Dendritic cell treated with granulocyte-macrophage colony-stimulating factor and Interleukin-4, amounts not matched to agents 40 ng/mL and 50 ng/mL, for 4 days (primary cell): Measurements from ENCODE around the gene STPG1.
A peak's percentile ranks its signal among the peaks of the same experiment; 100 is the strongest.
"Not testable (repeated sequence)": the region's sequence is repeated elsewhere in the genome, so short reads cannot be mapped to it uniquely, and the experiment has no call there.

Experiments
- H3K27ac Mint-ChIP-seq: one replicate; pipeline ENCODE4 v1.8.0; 2022; ENCODE audit warnings: mild to moderate bottlenecking, mixed read lengths
- H3K27me3 Mint-ChIP-seq: one replicate; pipeline ENCODE4 v1.8.0; 2022; ENCODE audit warnings: mild to moderate bottlenecking, mixed read lengths
- H3K36me3 Mint-ChIP-seq: one replicate; pipeline ENCODE4 v1.8.0; 2022; ENCODE audit warnings: low read depth, mixed read lengths
- H3K4me1 Mint-ChIP-seq: one replicate; pipeline ENCODE4 v1.8.0; 2022; ENCODE audit warnings: low read depth, mixed read lengths
- H3K4me3 Mint-ChIP-seq: one replicate; pipeline ENCODE4 v1.8.0; 2022; ENCODE audit warnings: mild to moderate bottlenecking, moderate library complexity, mixed read lengths
- H3K9me3 Mint-ChIP-seq: one replicate; pipeline ENCODE4 v1.8.0; 2022; ENCODE audit warnings: mixed read lengths
- intact Hi-C: fragments of 100-400 bp; cut with micrococcal nuclease; formaldehyde crosslinking; loops from one replicate; pipeline ENCODE4 v1.15.0; 2022

Gene STPG1, protein sequence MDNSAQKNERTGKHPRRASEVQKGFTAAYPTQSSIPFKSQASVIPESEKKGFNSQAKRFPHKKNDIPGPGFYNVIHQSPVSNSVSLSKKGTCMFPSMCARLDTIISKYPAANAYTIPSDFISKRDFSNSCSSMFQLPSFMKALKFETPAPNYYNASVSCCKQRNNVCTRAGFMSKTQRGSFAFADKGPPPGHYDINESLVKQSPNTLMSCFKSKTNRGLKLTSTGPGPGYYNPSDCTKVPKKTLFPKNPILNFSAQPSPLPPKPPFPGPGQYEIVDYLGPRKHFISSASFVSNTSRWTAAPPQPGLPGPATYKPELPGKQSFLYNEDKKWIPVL

DNA sequence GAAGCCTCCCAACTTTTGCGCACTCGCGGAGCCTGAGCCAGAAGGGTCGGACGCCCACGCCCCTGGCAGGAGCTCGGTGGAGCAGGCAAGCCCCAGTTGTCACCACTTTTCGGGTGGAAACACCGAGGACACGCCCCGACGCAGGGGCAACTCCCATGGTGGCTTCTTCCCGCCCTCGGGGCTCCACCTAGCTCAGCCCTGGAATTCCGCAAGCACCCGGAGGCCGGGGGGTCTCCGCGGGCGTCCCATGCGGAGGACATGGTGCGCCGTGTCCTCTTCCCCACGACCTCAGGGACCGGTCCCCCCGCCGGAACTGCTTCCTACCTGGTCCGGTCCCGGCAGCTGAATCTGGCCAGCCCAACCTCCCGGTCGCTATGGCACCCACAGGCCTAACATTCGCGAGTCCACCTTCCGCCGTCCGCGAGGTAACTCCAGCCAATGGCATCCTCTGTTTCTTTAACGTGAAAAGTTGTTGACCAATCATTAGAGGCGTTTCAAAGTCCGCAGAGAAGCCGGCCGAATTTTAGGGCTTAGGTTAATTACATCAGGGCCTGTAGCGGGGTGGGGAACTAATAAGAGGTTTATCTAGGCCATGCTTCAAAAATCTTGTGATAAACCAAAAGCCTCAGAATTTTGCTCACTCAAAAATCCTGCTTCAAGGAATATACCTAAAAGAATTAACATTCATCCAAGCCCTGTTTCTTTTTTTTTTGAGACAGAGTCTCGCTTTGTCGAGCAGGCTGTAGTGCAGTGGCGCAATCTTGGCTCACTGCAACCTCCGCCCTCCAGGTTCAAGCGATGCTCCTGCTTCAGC, at the start of gene STPG1:
Gene STPG1 (minus strand): TSS at position 433 of the 814 bp plus-strand sequence. CDS start 12,394 bp downstream, outside the sequence.
- Mint-ChIP-seq H3K9me3 (no peaks in the 10 kb centered on the region), H3K27ac (peak within 1 kb of the TSS; percentile 85), H3K36me3 (peaks cover 11% of the 10 kb centered on the region), H3K4me1 (peaks cover 54% of the 10 kb centered on the region), H3K27me3 (no peaks in the 10 kb centered on the region), H3K4me3 (peak within 1 kb of the TSS; percentile 94)
- intact Hi-C loops, result no loop called here

DNA sequence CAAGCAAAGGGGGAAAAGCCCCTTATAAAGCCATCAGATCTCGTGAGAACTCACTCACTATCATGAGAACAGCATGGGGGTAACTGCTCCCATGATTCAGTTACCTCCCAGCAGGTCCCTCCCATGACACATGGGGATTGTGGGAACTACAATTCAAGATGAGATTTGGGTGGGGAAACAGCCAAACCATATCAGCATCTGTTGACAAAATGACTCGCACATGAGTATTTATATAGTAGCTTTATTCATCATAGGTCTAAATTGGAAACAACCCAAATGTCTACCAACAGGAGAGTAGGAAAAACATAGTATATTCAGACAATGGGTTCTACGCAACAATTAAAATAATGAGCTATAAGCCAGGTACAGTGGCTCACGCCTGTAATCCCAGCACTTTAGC, 48.5 kb upstream of the STPG1 start:
- intact Hi-C loops, H3K27ac Mint-ChIP-seq, H3K27me3 Mint-ChIP-seq, H3K4me3 Mint-ChIP-seq, H3K9me3 Mint-ChIP-seq: not testable (repeated sequence)
- peaks cover 20% of the 10 kb centered on the region for H3K4me1 Mint-ChIP-seq
- H3K36me3 Mint-ChIP-seq, result peaks cover 62% of the 10 kb centered on the region

- no peak overlapping the region for H3K4me3 Mint-ChIP-seq
- peaks cover 75% of the 10 kb centered on the region for H3K36me3 Mint-ChIP-seq
- H3K27ac Mint-ChIP-seq, result no peak overlapping the region
- H3K27me3 Mint-ChIP-seq, result no peaks in the 10 kb centered on the region
- H3K4me1 Mint-ChIP-seq, result peaks cover 4% of the 10 kb centered on the region
- intact Hi-C loops, result no loop called here
- peaks cover 9% of the 10 kb centered on the region for H3K9me3 Mint-ChIP-seq
These were observed 46.1 kb upstream of the STPG1 start for GRCh38 chr1:24459551-24460266.

GRCh38 chr1:24457866-24458265, 44.3 kb upstream of the STPG1 start:
- H3K36me3 Mint-ChIP-seq, result peaks cover 81% of the 10 kb centered on the region
- peaks cover 20% of the 10 kb centered on the region for H3K4me1 Mint-ChIP-seq
- H3K4me3 Mint-ChIP-seq, result no peak overlapping the region
- no peak overlapping the region for H3K27ac Mint-ChIP-seq
- H3K27me3 Mint-ChIP-seq, result no peaks in the 10 kb centered on the region
- intact Hi-C loops, result no loop called here
- H3K9me3 Mint-ChIP-seq, result peaks cover 9% of the 10 kb centered on the region

DNA sequence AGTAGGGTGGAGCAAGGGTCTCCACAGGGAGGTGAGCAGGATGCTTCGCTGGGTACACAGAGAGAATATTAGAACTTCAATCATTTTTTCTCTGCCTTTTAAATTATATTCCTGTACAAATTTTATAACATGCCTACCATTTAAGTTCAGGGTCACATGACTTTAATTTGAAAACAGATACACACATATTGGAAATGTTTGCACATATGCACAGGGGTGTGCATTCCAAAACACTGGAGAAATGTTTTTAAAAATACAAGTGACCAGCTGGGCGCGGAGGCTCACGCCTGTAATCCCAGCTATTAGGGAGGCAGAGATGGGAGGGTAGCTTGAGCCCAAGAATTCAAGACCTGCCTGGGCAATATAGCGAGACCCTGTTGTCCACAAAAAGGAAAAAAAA, 41.7 kb upstream of the STPG1 start:
- peak overlapping the region; percentile 50 for H3K27ac Mint-ChIP-seq
- intact Hi-C loops, result no loop called here
- no peaks in the 10 kb centered on the region for H3K9me3 Mint-ChIP-seq
- H3K27me3 Mint-ChIP-seq, result no peaks in the 10 kb centered on the region
- H3K4me3 Mint-ChIP-seq, result no peak overlapping the region
- peaks cover 75% of the 10 kb centered on the region for H3K36me3 Mint-ChIP-seq
- peaks cover 22% of the 10 kb centered on the region for H3K4me1 Mint-ChIP-seq

DNA sequence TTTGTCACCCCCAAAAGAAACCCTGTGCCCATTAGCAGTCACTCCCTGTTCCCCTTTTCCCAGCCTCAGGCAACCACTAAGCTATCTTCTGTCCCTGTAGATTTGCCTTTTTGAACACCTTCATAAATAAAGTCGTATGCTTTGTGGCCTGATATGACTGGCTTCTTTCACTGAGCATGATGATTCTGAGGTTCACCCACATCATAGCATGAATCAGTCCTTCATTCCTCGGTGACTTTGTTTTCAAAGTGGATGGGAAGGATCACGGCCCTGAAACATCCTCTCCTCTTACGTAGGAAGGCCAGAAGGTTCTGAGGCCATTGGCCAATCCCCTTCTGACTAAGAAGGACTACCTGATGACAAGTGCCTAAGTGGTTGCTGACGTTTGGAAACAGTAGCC, 41.1 kb upstream of the STPG1 start:
- no peaks in the 10 kb centered on the region for H3K27me3 Mint-ChIP-seq
- no peak overlapping the region for H3K4me3 Mint-ChIP-seq
- H3K9me3 Mint-ChIP-seq, result no peaks in the 10 kb centered on the region
- peaks cover 75% of the 10 kb centered on the region for H3K36me3 Mint-ChIP-seq
- H3K4me1 Mint-ChIP-seq, result peaks cover 22% of the 10 kb centered on the region
- H3K27ac Mint-ChIP-seq, result peak overlapping the region; percentile 50
- intact Hi-C loops, result no loop called here

DNA sequence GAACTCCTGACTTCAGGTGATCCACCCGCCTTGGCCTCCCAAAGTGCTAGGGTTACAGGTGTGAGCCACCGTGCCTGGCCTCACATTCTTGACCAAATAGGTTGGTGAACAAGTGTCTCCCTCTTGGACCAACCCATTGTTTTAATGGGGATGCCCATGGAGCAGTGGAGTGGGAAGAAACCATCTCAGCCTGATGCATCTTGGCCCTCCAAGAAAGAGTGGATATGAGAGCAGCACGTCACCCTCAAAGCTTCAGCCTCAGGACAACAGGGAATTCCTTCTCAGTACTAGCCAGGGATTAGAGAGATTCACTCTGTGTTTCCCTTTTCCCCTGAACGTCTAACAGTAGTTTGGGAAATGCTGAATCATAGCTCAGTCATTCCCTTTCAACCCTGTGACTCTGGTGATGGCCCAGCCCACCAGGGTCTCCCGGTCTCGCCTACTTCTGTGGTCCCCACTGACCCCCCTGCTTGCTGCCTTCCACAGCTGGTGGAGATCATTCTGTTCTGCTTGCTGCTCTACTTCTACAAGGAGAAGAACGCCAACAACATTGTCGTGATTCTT, 39.4 kb upstream of the STPG1 start:
- Mint-ChIP-seq H3K4me1 (peaks cover 22% of the 10 kb centered on the region), H3K9me3 (no peaks in the 10 kb centered on the region)

GRCh38 chr1:24451746-24452145, 38.2 kb upstream of the STPG1 start:
- H3K4me1 Mint-ChIP-seq, result peaks cover 22% of the 10 kb centered on the region
- H3K9me3 Mint-ChIP-seq, result no peaks in the 10 kb centered on the region
- intact Hi-C loops, result no loop called here
- no peak overlapping the region for H3K27ac Mint-ChIP-seq
- H3K36me3 Mint-ChIP-seq, result peaks cover 55% of the 10 kb centered on the region
- H3K27me3 Mint-ChIP-seq, result no peaks in the 10 kb centered on the region
- no peak overlapping the region for H3K4me3 Mint-ChIP-seq

More for the DNA sequence above, 39.4 kb upstream of the STPG1 start:
- Mint-ChIP-seq H3K4me3 (no peak overlapping the region), H3K27me3 (no peaks in the 10 kb centered on the region), H3K27ac (no peak overlapping the region), H3K36me3 (peaks cover 64% of the 10 kb centered on the region)
- intact Hi-C loops, result no loop called here

- Mint-ChIP-seq H3K27ac (no peak overlapping the region), H3K4me1 (peaks cover 22% of the 10 kb centered on the region), H3K9me3 (no peaks in the 10 kb centered on the region), H3K4me3 (no peak overlapping the region), H3K36me3 (peaks cover 55% of the 10 kb centered on the region), H3K27me3 (no peaks in the 10 kb centered on the region)
- intact Hi-C loops, result no loop called here
These were observed 37.3 kb upstream of the STPG1 start for GRCh38 chr1:24450857-24451397.

- peaks cover 55% of the 10 kb centered on the region for H3K36me3 Mint-ChIP-seq
- no peak overlapping the region for H3K4me3 Mint-ChIP-seq
- H3K27ac Mint-ChIP-seq, result no peak overlapping the region
- H3K4me1 Mint-ChIP-seq, result peaks cover 22% of the 10 kb centered on the region
- H3K9me3 Mint-ChIP-seq, result no peaks in the 10 kb centered on the region
- intact Hi-C loops, result no loop called here
- no peaks in the 10 kb centered on the region for H3K27me3 Mint-ChIP-seq
These were observed 36.7 kb upstream of the STPG1 start for GRCh38 chr1:24450316-24450715.

GRCh38 chr1:24446446-24446845, 32.9 kb upstream of the STPG1 start:
- intact Hi-C loops, result loop anchor here (10.0 kb wide), 1 partner anchor 78 kb away; no protein-coding TSS in a partner anchor
- not testable (repeated sequence) for H3K27ac Mint-ChIP-seq, H3K9me3 Mint-ChIP-seq, H3K4me1 Mint-ChIP-seq, H3K4me3 Mint-ChIP-seq, H3K27me3 Mint-ChIP-seq
- H3K36me3 Mint-ChIP-seq, result peaks cover 55% of the 10 kb centered on the region

- intact Hi-C loops, result loop anchor here (10.0 kb wide), 1 partner anchor 82 kb away; no protein-coding TSS in a partner anchor
- Mint-ChIP-seq H3K4me3 (no peak overlapping the region), H3K27ac (no peak overlapping the region), H3K4me1 (no peaks in the 10 kb centered on the region), H3K36me3 (peaks cover 44% of the 10 kb centered on the region), H3K27me3 (no peaks in the 10 kb centered on the region), H3K9me3 (no peaks in the 10 kb centered on the region)
These were observed 29.7 kb upstream of the STPG1 start for GRCh38 chr1:24443241-24443656.

- intact Hi-C loops, result loop anchor here (10.0 kb wide), 1 partner anchor 82 kb away; no protein-coding TSS in a partner anchor
- H3K9me3 Mint-ChIP-seq, result no peaks in the 10 kb centered on the region
- H3K4me3 Mint-ChIP-seq, result no peak overlapping the region
- peaks cover 44% of the 10 kb centered on the region for H3K36me3 Mint-ChIP-seq
- H3K4me1 Mint-ChIP-seq, result no peaks in the 10 kb centered on the region
- no peak overlapping the region for H3K27ac Mint-ChIP-seq
- no peaks in the 10 kb centered on the region for H3K27me3 Mint-ChIP-seq
These were observed 29.2 kb upstream of the STPG1 start for GRCh38 chr1:24442764-24443163.
